ENCODE results near the gene CEP135. TPM values are rescaled to one million over a fixed set of nuclear protein-coding genes. Genes with fewer than 3 reads are reported as not detected.

CEP135 gene
- total RNA-seq, 1 experiment from 2014 or later: 10.9 TPM

GRCh38 chr4:56051029-56051709, 102.4 kb downstream of the CEP135 start:
- Histone ChIP-seq H3K9ac (ENCODE audit: low read length) (no peak overlapping the region), H3K9me3 (ENCODE audit: control insufficient read depth in 1 of 2, insufficient read depth in 1 of 2, low read depth in 1 of 2, low read length in 2 of 2) (no peaks in the 10 kb centered on the region), H2AFZ (ENCODE audit: low read depth, low read length, poor library complexity, severe bottlenecking) (no peak overlapping the region), H3K4me3 (replicated peaks in 1 of 2; ENCODE audit: low read depth in 1 of 2, low read length in 2 of 2) (no peak overlapping the region), H3K27ac (ENCODE audit: low read depth, low read length) (no peak overlapping the region), H3K36me3 (ENCODE audit: control insufficient read depth in 1 of 2, insufficient read depth in 2 of 2, low read length in 2 of 2) (no peaks in the 10 kb centered on the region), H3K4me1 (ENCODE audit: control insufficient read depth in 1 of 2, insufficient read depth in 2 of 2, low read length in 2 of 2) (peaks cover 7 to 16% of the 10 kb centered on the region in 2 experiments; a peak in 3 of 4 replicates), H3K27me3 (ENCODE audit: insufficient read depth, low read length) (no peaks in the 10 kb centered on the region), H3K4me2 (ENCODE audit: low read length) (peak overlapping the region; percentile 97; the same call in 1 of the 2 replicates), H3K9me2 (ENCODE audit: insufficient read depth) (no peaks in the 10 kb centered on the region), H3K79me2 (ENCODE audit: insufficient read depth, low read length) (peaks cover 27% of the 10 kb centered on the region), H4K20me1 (ENCODE audit: insufficient read depth) (0 out of 2 replicates have a peak, but pooled peaks cover 3% of the 10 kb centered on the region)
- ATAC-seq (no peak), DNase-seq (ENCODE audit: low read depth, low spot score) (no peak)
- ChIA-PET CTCF (no interaction called here), POLR2A (no interaction called here), RAD21 (ENCODE audit: low non-redundant PET in 1 of 2, low total read pairs in 2 of 2, uncharacterized antibody in 2 of 2, unreplicated experiment in 2 of 2) (no interaction called here)
- no peak for TF ChIP-seq TCF7L2 (IDR thresholded peaks at IDR 0.05; ENCODE audit: borderline replicate concordance, extremely low read depth, insufficient read depth, insufficient read length)
- no peak for TF ChIP-seq ZNF274 (IDR thresholded peaks at IDR 0.05; ENCODE audit: low read depth, low read length)
- no peak for TF ChIP-seq CTCF (IDR thresholded peaks at IDR 0.05 in 2 of 3, conservative IDR thresholded peaks at IDR 0.05 in 1 of 3; ENCODE audit: borderline replicate concordance in 1 of 3, insufficient read depth in 1 of 3, low read depth in 2 of 3, low read length in 2 of 3)
- no peak for TF ChIP-seq SRF (IDR thresholded peaks at IDR 0.05; ENCODE audit: low read depth)
- TF ChIP-seq, protein P1, sequence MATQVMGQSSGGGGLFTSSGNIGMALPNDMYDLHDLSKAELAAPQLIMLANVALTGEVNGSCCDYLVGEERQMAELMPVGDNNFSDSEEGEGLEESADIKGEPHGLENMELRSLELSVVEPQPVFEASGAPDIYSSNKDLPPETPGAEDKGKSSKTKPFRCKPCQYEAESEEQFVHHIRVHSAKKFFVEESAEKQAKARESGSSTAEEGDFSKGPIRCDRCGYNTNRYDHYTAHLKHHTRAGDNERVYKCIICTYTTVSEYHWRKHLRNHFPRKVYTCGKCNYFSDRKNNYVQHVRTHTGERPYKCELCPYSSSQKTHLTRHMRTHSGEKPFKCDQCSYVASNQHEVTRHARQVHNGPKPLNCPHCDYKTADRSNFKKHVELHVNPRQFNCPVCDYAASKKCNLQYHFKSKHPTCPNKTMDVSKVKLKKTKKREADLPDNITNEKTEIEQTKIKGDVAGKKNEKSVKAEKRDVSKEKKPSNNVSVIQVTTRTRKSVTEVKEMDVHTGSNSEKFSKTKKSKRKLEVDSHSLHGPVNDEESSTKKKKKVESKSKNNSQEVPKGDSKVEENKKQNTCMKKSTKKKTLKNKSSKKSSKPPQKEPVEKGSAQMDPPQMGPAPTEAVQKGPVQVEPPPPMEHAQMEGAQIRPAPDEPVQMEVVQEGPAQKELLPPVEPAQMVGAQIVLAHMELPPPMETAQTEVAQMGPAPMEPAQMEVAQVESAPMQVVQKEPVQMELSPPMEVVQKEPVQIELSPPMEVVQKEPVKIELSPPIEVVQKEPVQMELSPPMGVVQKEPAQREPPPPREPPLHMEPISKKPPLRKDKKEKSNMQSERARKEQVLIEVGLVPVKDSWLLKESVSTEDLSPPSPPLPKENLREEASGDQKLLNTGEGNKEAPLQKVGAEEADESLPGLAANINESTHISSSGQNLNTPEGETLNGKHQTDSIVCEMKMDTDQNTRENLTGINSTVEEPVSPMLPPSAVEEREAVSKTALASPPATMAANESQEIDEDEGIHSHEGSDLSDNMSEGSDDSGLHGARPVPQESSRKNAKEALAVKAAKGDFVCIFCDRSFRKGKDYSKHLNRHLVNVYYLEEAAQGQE (IDR thresholded peaks at IDR 0.05; ENCODE audit: low read depth): no peak
- no peak for TF ChIP-seq CBX3 (IDR thresholded peaks at IDR 0.05; ENCODE audit: low read depth)
- no peak for TF ChIP-seq ZFX (IDR thresholded peaks at IDR 0.05)
- TF ChIP-seq, protein P2, sequence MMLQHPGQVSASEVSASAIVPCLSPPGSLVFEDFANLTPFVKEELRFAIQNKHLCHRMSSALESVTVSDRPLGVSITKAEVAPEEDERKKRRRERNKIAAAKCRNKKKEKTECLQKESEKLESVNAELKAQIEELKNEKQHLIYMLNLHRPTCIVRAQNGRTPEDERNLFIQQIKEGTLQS (IDR thresholded peaks at IDR 0.05): no peak
- BruUV-seq (replicated peaks): no TSS peak
- intact Hi-C loops (cut with micrococcal nuclease): no loop called here
